Measurements from ENCODE around the gene NTRK2.

Gene NTRK2

GRCh38 chr9:84899326-84899725 is 229.8 kb downstream of the NTRK2 start:
- DNase-seq = no peak

DNA sequence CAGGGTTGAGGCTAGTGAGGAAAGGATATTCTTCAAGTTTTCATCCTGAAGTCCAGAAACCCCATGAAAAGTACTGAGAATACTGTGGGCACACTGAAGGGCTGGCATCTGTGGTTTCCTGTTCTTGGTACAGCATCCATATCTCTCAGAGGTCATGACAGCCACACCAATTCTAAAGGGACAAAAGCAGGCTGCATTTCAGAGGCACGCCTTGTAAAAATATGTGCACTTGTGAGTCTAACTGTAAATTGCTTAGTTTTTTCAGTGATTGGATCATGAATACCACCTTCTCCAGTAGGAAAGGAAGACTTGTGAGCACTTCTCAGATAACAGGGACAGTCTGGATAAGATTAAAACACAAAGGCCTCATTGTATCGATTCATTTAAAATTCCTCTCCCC is 230.9 kb downstream of the NTRK2 start:
- DNase-seq = no peak

DNA sequence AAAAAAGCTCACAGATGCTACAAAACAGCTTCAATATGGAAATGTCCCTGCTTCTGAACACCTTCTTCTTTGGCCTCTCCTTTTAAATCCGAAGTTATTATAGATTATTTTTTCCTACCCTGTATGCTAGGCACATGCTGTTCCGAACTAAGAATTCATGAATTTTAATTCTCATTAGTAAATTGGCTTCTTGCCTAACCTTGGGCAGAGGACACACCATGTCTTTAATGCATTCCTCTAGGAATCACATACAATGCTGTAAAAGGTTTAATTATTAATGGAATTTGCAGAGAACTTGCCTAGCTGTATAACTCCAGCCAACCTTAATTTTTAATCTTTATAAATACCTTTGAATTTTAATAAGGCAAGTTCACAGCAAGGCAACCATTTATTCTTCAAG is 234.4 kb downstream of the NTRK2 start:
- no peak for DNase-seq

- DNase-seq = no peak
Observed at GRCh38 chr9:84916769-84917168, 247.2 kb downstream of the NTRK2 start.

- DNase-seq = no peak
Observed at GRCh38 chr9:84917366-84918070, 248.0 kb downstream of the NTRK2 start.

DNA sequence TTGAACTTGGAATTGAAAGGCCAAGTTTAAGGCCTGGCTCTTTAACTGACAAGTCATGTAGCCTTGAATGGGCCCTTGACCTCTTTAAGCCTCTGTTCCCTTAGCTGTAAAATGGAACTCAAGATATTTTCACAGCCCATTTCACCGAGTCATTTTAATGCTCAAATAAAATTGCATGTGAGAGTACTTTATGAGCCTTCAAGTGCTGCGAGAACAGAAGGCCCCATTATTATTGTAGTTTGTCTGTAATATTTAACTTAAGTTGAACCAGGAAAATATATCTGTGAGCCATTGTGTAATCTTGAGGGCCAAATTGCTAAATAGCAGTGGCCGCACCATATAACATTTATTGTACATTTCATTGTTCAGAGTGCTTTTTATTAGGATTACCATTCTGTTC is 249.9 kb downstream of the NTRK2 start:
- no peak for DNase-seq

GRCh38 chr9:84921175-84921574 is 251.6 kb downstream of the NTRK2 start:
- no peak for DNase-seq

GRCh38 chr9:84922051-84922450 is 252.5 kb downstream of the NTRK2 start:
- no peak for DNase-seq

DNA sequence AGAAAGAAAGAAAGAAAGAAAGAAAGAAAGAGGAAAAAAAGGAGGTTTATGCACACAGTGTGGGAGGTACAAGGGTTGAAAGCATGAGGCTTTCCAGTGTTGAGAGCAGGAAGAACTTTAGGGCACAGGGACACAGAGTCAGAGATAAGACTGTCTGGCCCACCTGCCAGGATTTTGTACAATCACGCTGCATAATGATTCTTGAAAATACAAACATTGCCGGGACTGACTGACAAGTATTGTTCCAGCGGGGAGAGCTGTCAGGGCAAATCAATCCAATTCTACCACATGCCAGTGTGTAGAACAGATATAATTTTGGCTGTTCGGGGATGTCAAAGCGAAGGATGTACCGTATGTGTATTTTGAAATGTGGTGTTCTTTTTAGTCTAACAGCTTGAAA is 254.7 kb downstream of the NTRK2 start:
- DNase-seq = no peak

DNA sequence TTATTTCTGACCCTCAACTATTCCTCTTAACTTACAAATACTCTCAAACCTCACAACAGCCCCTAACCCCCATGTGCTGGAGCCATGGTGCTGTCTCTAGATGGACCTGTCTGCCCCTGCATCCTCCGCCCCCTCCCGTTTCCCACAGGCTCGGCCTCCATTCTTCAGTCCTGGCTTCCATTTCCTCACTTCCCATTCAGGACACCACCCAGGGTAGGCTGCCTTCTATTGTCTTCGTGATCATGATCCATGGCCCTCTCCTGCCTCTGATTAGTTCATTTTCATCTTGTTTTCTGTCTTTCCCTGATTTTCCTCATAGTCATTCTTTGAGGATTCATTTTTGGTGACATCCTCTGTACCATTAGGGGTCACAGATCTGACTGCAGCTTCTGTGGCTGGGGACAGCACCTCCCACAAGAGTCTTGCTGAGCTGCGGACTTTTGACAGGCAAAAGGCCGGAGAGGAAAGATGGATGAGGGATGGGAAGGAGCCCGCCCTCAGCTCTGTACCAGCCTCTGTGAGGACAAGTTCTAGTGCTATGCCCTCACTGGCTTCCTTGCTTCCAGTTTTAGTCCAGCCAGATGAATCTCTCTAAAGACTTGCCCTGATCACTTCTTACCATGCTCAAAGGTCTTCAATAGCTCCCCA is 255.8 kb downstream of the NTRK2 start:
- DNase-seq = no peak

- DNase-seq = no peak
Observed at GRCh38 chr9:84926793-84927192, 257.3 kb downstream of the NTRK2 start.

DNA sequence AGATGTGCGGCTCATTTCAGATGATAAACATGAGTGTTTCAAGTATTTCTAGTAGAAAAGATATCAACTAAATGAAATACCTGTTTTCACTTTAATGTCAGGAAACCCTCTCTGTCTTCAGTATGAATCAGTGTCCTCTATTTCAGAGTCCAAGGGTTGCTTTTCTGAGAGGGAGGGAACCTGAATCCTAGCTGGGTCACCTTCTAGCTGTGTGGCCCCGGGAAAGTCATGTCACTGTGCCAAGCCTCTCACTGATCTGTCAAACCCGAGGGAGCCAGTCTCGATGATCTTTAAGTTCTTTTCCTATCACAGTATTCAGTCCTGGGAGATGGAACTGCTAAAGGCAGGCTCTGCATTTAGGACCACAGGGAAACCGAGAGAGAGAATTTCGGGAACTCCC is 258.9 kb downstream of the NTRK2 start:
- DNase-seq = no peak

DNA sequence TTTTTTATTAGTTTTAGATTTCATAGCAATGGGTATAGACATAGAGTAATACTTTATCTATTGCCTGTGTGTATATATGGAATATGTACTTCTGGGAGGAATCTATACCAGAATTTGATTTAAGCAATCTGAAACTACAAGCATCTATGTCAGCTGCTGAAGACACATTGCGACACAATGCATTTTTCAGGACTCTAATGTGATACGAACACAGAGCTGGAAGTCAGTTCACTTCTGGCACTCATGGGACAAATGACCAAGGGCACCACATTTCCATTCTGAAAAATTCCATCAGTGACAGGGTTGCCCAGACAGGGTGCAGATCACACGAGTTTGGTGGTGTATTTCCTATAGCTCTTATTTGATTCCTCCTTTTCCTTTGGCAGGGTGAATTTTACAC is 259.5 kb downstream of the NTRK2 start:
- DNase-seq = no peak

GRCh38 chr9:84932915-84933527 is 263.5 kb downstream of the NTRK2 start:
- no peak for DNase-seq

GRCh38 chr9:84935528-84936117 is 266.1 kb downstream of the NTRK2 start:
- DNase-seq = no peak

DNA sequence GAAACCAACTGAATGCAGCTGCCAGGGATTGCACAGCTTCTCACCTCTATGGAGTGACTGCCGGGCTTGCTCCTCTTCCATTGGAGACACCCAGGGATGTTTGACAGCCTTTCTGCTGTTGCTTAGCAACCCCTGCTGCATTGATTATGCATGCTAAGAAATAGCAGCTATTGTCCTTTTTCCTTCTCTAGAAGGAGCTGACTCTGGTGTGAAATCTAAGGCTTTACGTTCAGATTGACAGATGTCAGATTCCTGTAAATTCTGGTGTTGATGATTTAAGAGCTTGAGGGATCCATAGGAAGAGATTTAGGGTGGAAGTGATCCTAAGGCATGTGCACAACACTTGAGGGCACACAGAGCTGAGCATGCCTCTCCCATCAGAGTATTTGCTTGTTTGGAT is 267.7 kb downstream of the NTRK2 start:
- no peak for DNase-seq

GRCh38 chr9:84937581-84937980 is 268.1 kb downstream of the NTRK2 start:
- DNase-seq = no peak

DNA sequence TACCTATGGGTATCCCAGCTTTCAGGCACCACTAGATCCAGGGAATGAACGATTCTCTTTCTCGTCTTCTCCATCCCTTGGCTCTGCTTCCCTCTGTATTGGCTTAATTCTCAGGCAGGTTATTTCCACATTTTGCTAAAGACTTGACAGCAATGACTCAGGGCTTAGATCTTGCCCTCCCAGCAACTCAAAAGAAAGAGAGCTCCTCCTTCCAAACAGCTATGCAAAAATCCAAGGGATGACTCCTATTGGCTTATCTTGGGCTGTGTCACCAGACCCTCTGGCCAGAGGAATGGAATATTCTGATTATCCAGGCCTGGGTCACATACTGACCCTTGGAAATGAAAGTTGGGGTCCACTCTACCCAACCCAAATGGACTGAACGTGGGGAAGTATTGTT is 270.2 kb downstream of the NTRK2 start:
- DNase-seq = no peak

GRCh38 chr9:84940294-84940693 is 270.8 kb downstream of the NTRK2 start:
- DNase-seq = no peak

GRCh38 chr9:84941792-84942191 is 272.3 kb downstream of the NTRK2 start:
- no peak for DNase-seq

DNA sequence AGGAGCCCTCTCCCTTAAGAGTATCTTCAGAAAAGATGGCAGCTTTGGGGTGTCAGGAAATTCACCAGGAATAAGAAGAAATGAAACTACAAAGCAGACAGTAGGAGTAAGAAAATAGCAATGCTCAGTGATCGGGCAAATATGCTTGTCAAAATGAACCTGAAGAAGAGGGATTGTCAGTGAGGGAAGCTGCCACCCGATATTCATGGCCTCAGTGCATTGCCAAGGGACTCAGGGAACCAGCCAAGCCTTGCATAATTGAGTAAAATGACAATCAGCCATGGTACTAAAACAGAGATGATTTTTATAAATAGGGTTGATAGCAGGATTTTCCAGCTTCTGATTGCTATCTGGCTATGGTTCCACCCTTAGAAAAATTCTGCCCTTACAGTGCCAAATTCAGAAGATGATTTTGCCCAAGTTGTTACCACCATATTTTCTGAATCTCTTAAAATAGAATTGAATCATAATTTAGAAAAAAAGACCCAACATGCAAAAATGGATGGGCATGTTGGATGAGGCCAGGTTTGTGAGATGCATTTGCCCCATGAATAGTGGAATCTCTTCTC is 274.0 kb downstream of the NTRK2 start:
- no peak for DNase-seq

- no peak for DNase-seq
Observed at GRCh38 chr9:84945878-84946538, 276.5 kb downstream of the NTRK2 start.

- DNase-seq = no peak
Observed at GRCh38 chr9:84947412-84947972, 278.0 kb downstream of the NTRK2 start.

All from effector CD4-positive, alpha-beta T cell (primary cell).